IPS-15b (cell line): Measurements from ENCODE around the gene CTNNA3.

Experiments used
- H3K27me3 ChIP-seq: one replicate; pipeline ENCODE4 v1.6.1; 2013; ENCODE audit warnings: low read length; ENCODE audit not compliant: control insufficient read depth, insufficient read depth
- H3K36me3 ChIP-seq: one replicate; pipeline ENCODE4 v1.6.1; 2013; ENCODE audit warnings: low read length; ENCODE audit not compliant: control insufficient read depth, insufficient read depth
- H3K4me1 ChIP-seq: one replicate; pipeline ENCODE4 v1.6.1; 2013; ENCODE audit warnings: mild to moderate bottlenecking, low read length; ENCODE audit not compliant: control insufficient read depth, insufficient read depth
- H3K4me3 ChIP-seq: one replicate; pipeline ENCODE4 v1.5.1; 2013; ENCODE audit warnings: low read depth, low read length
- H3K9ac ChIP-seq: one replicate; pipeline ENCODE4 v1.6.1; 2013; ENCODE audit warnings: low read depth, mild to moderate bottlenecking, low read length
- H3K9me3 ChIP-seq: one replicate; pipeline ENCODE4 v1.6.1; 2013; ENCODE audit warnings: mild to moderate bottlenecking, low read length; ENCODE audit not compliant: control insufficient read depth, insufficient read depth

Gene CTNNA3

DNA sequence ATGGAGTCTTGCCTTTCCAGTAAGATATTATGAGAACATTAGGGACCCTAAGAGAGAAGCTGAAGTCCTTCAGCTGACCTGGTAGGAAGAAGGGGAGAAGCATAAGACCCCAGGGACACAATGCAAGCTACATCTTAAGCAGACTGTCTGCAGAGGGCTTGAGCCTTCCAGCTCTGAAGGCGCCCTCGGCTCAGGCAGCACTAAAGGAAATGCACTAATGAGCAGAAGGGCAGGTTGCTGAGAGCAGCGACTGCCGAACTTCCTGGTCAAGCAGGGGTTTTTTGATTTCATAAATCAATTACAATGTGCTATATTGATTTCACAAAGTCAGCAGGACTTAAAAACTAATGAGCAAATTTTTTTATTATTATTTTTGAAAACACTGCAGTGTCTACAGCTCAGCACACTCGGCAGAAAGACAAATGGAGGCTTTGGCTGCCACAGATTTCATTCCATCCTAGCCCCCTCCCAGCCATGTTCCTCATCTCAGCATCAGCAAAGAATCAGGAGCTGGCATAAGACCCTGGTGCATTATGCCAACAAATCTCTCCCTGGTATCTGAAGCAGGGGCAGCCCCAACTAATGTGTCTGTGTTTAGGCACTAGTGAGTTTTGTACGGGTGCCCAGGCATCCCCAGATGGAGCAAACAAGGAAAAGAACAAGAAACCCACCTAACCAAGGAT, 713.1 kb downstream of the CTNNA3 start:
- Histone ChIP-seq H3K9me3 (no peaks in the 10 kb centered on the region), H3K9ac (no peak overlapping the region), H3K4me3 (no peak overlapping the region), H3K27me3 (no peaks in the 10 kb centered on the region), H3K36me3 (no peaks in the 10 kb centered on the region), H3K4me1 (no peaks in the 10 kb centered on the region)

DNA sequence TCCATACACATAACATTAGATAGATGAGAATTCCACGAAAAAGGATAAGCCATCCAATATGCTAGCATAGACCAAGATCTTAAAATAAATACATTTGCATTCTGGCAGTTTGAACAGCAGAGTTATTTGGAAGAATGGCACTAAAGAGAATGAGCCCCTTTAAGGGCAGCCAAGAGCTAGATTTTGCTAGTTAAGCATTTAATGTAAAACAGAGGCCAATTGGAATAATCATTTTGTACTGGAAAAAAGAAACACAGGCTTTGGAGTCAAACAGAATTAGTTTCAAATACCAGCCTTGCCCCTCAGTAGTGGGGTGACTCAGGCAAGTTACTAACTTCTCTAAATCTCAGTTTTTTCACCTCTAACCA, 714.0 kb downstream of the CTNNA3 start:
- H3K27me3 ChIP-seq: no peaks in the 10 kb centered on the region
- H3K4me1 ChIP-seq: no peaks in the 10 kb centered on the region
- no peaks in the 10 kb centered on the region for H3K36me3 ChIP-seq
- H3K9me3 ChIP-seq: no peaks in the 10 kb centered on the region
- H3K9ac ChIP-seq: no peak overlapping the region
- H3K4me3 ChIP-seq: no peak overlapping the region

DNA sequence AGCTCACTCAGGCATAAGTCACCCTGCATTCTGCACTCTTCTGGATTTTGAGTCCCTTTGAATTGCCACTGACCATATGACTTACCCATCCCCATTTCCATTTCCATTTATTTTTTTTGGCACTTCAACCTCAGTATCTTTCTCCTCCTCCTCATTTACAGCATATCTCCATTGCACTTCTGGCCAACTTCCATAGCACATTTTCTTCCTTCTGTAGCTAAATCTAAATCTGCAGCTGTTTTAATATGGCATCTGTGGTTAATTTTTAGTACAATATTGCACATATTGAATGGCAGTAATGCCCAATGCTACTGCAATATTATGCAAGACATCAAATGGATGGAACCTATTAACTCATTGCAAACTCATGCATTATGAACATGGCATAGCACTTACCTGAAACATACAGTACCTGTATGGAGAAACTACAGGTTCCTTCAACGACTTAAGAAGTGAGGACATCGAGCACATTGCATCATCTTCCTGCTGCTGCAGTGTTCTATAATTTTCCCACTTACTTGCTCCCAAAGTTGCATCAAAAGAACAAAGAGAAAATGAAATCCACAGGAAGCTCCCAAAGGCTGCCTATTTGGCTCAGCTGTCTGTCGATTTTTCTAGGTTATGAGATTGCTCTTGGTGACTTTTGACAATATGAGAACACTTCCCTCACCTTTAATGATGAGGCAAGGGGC, 714.5 kb downstream of the CTNNA3 start:
- H3K4me3 ChIP-seq: no peak overlapping the region
- no peaks in the 10 kb centered on the region for H3K9me3 ChIP-seq
- H3K9ac ChIP-seq: no peak overlapping the region
- H3K4me1 ChIP-seq: no peaks in the 10 kb centered on the region
- no peaks in the 10 kb centered on the region for H3K27me3 ChIP-seq
- H3K36me3 ChIP-seq: no peaks in the 10 kb centered on the region

DNA sequence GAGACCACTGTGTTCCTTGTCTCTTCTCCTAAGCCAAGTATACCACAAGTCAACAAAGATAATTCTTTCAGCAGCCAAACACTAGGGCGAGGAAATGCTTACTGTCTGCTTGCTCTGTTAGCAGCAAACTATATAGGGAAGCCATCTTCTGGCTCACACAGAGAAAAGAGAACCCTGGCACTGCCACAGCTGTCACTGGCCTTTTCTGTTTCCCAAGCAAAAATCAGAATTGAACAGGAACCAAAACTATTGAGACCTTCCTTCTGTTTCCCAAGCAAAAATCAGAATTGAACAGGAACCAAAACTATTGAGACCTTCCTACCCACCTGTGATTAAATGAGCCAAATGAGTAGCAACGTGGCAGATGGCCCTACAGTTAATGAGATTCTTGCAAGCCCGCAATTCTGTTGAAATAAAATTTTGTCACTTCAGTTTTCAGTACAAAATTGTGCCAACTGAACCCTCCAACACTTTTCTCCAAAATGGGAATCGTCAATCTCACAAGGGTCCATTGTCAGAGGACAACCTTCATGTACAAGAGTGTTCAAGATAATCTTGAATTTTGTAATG, 715.7 kb downstream of the CTNNA3 start:
- no peaks in the 10 kb centered on the region for H3K4me1 ChIP-seq
- no peak overlapping the region for H3K9ac ChIP-seq
- H3K36me3 ChIP-seq: no peaks in the 10 kb centered on the region
- H3K27me3 ChIP-seq: no peaks in the 10 kb centered on the region
- no peak overlapping the region for H3K4me3 ChIP-seq
- H3K9me3 ChIP-seq: no peaks in the 10 kb centered on the region

DNA sequence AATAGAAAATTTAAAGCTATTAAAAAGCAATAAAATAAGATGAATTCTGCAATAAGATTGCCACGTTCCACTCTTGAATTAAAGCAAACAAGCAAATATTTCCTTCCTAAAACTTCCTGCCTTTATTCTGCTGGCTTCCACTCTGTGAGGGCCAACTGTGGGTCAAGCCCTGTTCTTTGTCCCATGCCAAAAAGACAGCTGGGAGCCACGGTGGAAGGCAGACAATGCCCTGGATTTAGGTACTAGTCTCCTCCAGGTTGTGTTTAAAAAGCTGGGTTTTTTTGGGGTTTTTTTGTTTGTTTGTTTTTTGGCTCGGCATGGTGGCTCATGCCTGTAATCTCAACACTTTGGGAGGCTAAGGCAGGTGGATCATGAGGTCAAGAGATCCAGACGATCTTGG, 731.0 kb downstream of the CTNNA3 start:
- H3K4me1 ChIP-seq: no peaks in the 10 kb centered on the region
- H3K27me3 ChIP-seq: no peaks in the 10 kb centered on the region

DNA sequence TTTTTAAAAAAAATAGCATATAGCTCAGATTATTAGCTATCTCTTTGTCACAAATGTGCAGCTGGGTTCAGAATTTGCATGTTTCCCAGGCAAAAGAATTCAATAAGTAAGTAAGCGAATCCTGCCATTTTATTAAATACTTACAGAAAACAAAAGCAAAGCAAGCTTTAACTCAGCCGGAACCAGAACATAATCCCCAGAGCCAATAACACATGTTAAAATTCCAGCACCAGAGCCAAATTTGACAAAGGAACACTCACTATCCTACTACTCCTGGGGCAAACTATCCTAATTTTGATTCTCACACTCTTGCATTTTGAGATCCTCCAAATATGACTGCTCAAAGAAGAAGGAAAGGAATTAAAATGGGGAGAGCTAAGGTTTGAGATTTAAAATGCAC, 737.5 kb downstream of the CTNNA3 start:
- no peaks in the 10 kb centered on the region for H3K9me3 ChIP-seq
- no peaks in the 10 kb centered on the region for H3K27me3 ChIP-seq
- H3K4me1 ChIP-seq: no peaks in the 10 kb centered on the region
- no peak overlapping the region for H3K4me3 ChIP-seq
- H3K36me3 ChIP-seq: no peaks in the 10 kb centered on the region
- no peak overlapping the region for H3K9ac ChIP-seq

More for the DNA sequence above, 731.0 kb downstream of the CTNNA3 start:
- no peak overlapping the region for H3K9ac ChIP-seq
- H3K9me3 ChIP-seq: no peaks in the 10 kb centered on the region
- H3K36me3 ChIP-seq: no peaks in the 10 kb centered on the region
- H3K4me3 ChIP-seq: no peak overlapping the region

DNA sequence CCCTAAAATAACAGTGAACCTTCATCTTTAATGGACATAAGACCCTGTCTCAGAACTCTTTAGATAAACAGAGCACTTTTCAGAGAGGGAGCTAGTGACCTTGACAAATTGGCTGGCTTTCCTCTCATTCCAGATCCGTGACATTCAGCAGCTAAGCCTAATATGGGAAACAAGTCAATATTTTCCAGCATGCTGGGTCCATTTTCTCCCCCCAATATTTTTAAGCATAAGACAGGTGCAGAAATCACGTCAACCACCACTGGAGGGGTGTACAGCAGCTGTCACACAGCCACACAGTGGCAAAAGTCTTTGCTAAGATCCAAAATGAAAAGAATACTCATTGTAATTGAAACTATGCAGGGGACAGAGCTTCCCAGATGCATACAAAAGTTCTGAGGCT, 744.1 kb downstream of the CTNNA3 start:
- no peak overlapping the region for H3K9ac ChIP-seq

DNA sequence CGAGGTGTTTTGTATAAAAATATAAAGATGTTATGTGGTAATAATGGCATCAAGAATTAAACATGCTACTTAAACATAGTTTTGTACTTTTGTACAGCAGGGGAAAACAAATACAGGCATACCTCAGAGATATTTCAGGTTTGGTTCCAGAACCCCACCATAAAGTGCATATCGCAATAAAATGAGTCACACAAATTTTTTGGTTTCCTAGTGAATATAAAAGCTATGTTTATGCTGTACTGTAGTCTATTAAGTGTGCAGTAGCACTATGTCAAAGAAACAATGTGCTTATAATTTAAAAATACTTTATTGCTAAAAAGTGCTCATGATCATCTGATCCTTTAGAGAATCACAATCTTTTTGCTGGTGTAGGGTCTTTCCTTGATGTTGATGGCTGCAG, 752.4 kb downstream of the CTNNA3 start:
- Histone ChIP-seq H3K4me3 (no peak overlapping the region), H3K9me3 (no peaks in the 10 kb centered on the region), H3K27me3 (no peaks in the 10 kb centered on the region), H3K4me1 (no peaks in the 10 kb centered on the region), H3K9ac (no peak overlapping the region), H3K36me3 (no peaks in the 10 kb centered on the region)

More for the DNA sequence above, 744.1 kb downstream of the CTNNA3 start:
- no peaks in the 10 kb centered on the region for H3K9me3 ChIP-seq
- H3K27me3 ChIP-seq: no peaks in the 10 kb centered on the region
- H3K4me1 ChIP-seq: no peaks in the 10 kb centered on the region
- no peak overlapping the region for H3K4me3 ChIP-seq
- no peaks in the 10 kb centered on the region for H3K36me3 ChIP-seq

DNA sequence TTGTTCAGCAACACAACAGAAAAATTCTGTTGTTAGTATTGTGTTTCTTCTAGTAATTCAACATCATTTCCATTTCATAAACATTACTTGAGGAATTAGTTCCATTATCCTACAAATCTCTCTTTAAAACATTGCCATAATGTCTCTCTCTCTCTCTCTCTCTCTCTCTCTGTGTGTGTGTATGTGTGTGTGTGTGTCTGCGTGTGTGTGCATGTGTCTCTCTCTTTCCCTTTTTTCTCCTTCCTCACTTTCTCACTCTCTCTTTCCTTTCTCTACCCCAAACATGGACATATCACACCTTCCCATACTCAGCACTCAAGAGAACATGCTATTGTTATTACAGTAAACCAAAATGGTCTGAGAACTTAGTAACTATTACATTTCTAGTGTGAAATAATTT, 753.6 kb downstream of the CTNNA3 start:
- Histone ChIP-seq H3K9me3 (no peaks in the 10 kb centered on the region), H3K4me3 (no peak overlapping the region), H3K27me3 (no peaks in the 10 kb centered on the region), H3K9ac (no peak overlapping the region), H3K36me3 (no peaks in the 10 kb centered on the region), H3K4me1 (no peaks in the 10 kb centered on the region)

DNA sequence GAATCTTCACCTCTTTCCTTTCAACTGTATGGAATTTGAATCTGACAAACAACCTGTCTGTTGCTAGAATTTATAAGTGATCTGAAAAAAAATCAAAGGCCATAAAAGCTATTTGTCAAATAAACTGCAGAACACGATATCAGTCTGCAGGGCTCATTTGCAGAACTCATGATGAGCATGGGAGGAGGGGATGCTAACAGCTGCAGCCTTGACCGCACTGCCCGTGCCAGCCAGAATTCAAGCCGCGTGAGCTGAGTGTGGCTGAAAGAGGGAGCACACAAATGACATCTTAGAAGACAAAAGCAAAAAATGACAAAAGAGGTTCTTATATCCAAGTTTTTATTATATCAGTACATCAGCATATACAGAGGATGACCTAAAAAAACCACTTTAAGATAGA, 754.5 kb downstream of the CTNNA3 start:
- H3K27me3 ChIP-seq: no peaks in the 10 kb centered on the region
- H3K9me3 ChIP-seq: no peaks in the 10 kb centered on the region
- no peaks in the 10 kb centered on the region for H3K4me1 ChIP-seq
- H3K4me3 ChIP-seq: no peak overlapping the region
- H3K9ac ChIP-seq: no peak overlapping the region
- H3K36me3 ChIP-seq: no peaks in the 10 kb centered on the region

DNA sequence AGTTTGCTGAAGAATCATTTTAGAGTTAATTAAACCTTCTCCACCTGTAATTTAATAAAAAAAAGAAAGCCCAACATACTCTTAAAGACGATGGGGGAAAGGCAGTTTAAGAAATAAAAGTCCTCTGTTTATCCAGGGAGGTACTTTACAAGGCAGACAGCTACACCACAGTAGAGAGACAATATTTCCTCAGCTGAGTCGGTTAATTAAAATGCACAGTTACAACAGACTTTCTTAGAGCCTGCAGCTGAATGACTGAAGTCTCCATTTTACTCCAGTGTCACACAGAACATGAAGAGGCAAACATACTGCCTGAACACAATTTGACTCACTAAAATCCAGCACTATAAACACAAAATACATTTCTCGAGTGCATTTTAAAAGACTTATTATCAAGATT, 755.0 kb downstream of the CTNNA3 start:
- Histone ChIP-seq H3K27me3 (no peaks in the 10 kb centered on the region), H3K36me3 (no peaks in the 10 kb centered on the region)

DNA sequence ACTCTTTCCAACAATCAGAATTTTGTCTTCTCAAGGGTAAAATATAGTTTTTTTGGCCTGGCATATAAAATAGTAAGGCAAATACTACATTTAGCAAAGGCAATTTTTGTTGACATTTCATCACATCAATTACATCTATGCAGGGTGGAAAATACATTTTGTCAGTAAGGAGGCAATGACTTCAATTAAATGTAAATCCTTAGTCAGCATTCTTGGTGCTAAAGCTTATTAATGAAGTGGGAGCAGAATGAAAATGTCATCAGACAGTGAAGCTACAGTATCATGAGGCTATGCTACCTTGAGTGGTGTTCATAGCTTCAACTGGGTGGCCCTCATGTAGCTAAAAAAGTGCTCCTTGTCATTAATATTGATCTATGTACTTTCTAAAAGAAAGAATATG, 761.3 kb downstream of the CTNNA3 start:
- no peak overlapping the region for H3K4me3 ChIP-seq

More for the DNA sequence above, 755.0 kb downstream of the CTNNA3 start:
- H3K4me3 ChIP-seq: no peak overlapping the region
- H3K4me1 ChIP-seq: no peaks in the 10 kb centered on the region
- H3K9me3 ChIP-seq: no peaks in the 10 kb centered on the region
- no peak overlapping the region for H3K9ac ChIP-seq

More for the DNA sequence above, 761.3 kb downstream of the CTNNA3 start:
- Histone ChIP-seq H3K9me3 (no peaks in the 10 kb centered on the region), H3K9ac (no peak overlapping the region), H3K36me3 (no peaks in the 10 kb centered on the region), H3K4me1 (no peaks in the 10 kb centered on the region), H3K27me3 (peaks cover 2% of the 10 kb centered on the region)
